Nasal cavity respiratory epithelium epithelial cell of viscerocranial mucosa (primary cell): ENCODE data around the gene ETFA. TPM values are rescaled to one million over a fixed set of nuclear protein-coding genes. Genes with fewer than 3 reads are reported as not detected.

Experiments used
- total RNA-seq: library from RNA; depleted of rRNA; stranded (reverse); fragments of >200 nt; gene quantifications from 2 replicates; pipeline ENCODE4 v1.2.3, GENCODE V29; 2014

Gene ETFA
- total RNA-seq, result 135 and 138 TPM in 2 replicates

DNA sequence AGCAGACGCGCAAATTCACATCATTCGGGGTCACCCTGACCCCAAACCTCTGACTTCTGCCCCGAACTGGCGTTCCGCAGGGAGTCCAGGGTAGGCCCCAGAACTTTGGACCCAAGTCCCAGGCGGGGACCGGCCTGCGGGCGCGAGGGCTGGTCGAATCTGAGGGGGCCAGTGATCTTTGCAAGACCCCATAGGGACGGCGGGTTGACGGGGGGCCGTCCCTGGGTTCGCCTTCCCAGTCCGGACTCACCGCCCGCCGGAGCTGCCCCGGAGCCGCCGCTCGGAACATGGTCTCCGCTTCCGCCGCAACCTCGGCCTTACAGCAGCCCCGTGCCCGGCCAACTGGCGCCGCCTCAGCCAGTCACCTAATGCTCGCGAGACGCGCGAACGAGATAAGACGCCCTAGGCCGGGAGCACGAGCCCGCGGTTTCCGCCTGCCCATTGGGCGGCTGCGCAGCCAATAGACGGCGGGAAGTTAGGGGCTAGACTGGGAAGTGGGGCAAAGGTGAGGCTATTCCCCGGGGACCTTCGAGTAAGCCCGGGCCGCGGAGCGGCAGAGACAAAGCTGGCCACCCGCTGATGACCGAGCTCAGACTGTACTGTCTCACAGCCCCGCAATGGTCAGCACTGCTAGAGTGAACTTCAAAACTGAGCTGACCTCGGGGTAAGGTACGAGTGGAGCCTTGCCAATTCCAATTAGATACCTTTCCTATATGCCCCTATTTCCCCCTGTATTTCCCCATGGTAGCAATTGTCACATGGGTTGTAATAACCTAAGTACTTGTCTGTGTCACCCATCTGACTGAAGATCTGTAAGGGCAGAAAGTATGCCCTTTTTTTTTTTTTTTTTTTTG lies at the start of gene ETFA:
Gene ETFA, minus strand, starts transcription at position 370 of the 854 bp plus-strand sequence. Its CDS starts 81 bp downstream, at position 289.

DNA sequence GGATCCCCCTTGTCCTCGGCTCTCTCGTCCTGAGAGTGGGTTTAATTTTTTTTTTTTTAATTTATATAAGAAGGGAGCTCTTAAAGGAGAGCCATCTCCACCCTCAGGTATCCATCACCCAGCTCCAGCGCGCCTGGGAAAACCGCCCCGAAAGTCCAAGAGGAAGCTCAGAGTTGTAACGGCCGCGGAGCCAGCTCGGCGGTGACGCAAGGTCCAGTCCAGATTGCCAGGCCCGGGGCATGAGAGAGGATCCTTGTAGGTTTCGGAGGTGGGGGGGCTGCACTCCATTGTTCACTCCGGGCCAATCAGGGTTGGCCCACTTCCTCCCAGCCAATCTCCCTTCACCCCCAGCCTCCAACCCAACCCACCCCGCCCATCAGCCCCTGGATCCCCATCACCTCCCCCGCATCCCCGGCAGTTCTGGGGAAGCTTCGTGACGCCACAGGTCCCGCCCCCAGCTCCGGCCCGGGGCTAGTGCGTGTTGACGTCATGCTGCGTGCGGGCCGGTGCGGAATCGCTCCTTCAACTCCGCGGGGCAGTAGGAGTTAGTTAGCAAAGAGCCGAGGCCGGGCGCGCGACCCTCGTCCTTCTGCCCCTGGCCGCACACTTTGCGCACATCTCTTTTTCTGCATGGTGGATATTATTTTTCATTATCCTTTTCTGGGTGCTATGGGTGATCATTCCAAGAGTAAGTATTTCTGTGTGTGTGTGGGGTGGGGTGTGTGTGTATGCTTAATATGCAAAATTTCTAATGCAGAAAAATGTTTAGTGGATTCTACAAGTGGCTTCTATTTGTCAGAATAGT lies 25.2 kb upstream of the ETFA start, which contains the start of gene ISL2:
Gene ISL2, plus strand, starts transcription at position 520 of the 805 bp plus-strand sequence. Its CDS starts 111 bp downstream, at position 631.

Other genes with a start within 250 kb of the ETFA start
- gene ISL2, start 25.3 kb upstream of the ETFA start, total RNA-seq, result 0.14 and 0.68 TPM in 2 replicates